Left lobe of liver (tissue), 2 donors: ENCODE results near the gene RBBP9. TPM values are rescaled to one million over a fixed set of nuclear protein-coding genes. Genes with fewer than 3 reads are reported as not detected.
A peak's percentile ranks its signal among the peaks of the same experiment; 100 is the strongest.
"Not testable (repeated sequence)": the region's sequence is repeated elsewhere in the genome, so short reads cannot be mapped to it uniquely, and the experiment has no call there.

Experiments used
- ATAC-seq: fragments of 200-7000 bp; cut with Tn5 transposase; one replicate; pipeline ENCODE4 v1.9.1; 2020; ENCODE audit warnings: mild to moderate bottlenecking, moderate library complexity
- DNase-seq: peaks from one replicate; pipeline ENCODE4 v3.0.0-alpha.2; 2020; ENCODE audit warnings: low spot score
- total RNA-seq: library from RNA; stranded (reverse); gene quantifications from one replicate; pipeline ENCODE4 v1.2.1, GENCODE V29; 2021
- donor health status: DM: no; HTN: no; CAD: no; lungs with moderate emphysema.
- donor health status: DM: no; HTN: yes; CAD: no.

RBBP9 gene
- total RNA-seq = 15.3 TPM

DNA sequence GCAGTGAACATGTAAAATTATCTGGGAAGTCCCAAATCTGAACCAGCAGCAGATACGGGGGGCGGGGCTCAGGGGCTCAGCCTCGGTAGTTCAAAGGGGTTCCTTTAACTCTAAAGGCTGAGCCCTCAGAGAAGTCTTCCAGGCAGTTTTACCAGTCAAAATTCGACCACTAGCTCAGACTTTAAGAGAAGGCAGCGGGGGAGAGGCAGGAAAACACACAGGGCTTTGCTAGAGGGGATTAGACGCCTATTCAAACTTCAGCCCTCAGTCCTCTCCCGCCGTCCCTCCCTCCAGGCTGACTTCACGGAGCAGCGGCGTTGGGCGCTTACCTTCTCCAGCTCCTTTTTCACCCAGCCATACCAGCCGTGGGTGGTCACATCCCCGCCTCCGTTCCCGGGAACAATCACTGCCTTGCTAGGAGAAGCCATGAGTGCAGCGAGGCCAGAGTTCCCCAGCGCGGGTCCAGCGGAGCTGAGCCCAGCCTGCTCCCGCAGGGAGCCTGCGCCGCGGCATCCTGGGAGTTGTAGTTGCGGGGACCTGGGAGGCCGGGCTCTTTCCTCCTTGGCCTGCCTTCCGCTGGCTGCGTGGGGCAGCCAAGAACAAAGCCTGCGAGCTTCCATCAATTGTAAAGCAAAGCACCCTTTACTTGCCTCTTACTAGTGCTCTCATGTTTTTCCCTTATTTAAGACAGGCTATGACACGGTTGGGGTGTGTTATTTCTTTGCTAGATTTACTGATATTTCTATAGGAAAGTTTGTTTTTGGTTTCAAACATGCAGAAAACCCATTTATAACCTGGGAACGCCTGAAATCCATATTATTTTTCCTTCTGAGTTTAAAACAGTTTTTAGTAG, at the start of gene RBBP9:
Gene RBBP9, minus strand, starts transcription at position 486 of the 853 bp plus-strand sequence. Its CDS starts 58 bp downstream, at position 428.
- ATAC-seq (peak; percentile 99), DNase-seq (peak; percentile 91)

DNA sequence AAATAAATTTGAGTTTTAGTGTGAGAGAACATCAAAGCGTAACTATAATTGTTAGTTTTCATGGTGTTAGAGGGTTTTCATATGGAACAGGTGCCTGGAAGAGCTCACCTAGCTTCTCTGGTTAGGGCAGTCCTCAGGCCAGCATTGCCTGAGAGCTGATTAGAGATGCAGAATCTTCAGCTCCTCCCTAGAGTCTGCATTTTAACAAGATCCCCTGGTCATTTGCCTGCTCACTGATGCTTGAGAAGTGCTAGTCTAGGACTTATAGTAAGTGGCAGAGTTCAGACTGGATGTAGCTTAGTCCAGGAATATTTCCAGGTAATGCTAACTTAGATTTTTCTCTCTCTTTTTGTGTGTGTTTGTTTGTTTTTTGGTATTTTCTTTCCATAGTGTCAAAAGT, 48.5 kb upstream of the RBBP9 start:
- no peak for ATAC-seq
- no peak for DNase-seq

DNA sequence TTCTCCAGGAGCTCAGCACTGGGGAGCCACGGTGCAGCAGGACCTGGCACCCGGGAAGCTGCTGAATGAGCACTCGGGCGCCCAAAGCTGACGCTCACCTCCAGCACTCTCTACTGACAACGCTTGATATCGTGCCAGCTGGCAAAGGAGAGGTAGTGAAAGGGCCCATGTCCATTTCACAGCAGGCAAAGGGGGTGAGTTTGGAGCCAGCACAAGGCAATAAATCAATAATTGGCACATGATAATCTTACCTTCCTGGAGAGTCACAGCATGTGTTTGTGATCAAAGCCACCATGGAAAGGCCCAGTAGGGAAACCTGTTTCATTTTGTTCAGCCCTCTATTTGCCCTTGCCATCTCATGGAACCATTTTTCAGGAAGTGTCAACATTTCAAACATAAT, 46.9 kb upstream of the RBBP9 start:
- DNase-seq = peak; percentile 96
- ATAC-seq = peak; percentile 96

DNA sequence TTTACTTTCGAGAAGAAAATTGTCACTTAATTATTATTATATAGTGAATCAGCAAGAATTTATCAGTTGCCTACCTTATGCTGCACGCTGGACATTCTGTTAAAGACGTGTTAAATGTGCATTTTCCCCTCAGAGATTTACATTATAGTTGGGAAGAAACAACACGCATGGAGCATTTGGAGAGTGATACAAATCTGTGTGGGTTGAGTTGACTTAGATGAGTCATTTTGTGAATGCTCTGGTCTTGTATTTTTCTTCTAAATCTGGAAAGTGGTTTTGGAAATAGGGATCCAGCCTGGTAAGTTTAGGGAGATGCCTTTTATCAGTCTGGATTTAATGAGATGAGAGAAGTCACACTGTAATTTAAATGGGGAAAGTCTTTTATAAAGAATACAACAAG, 46.2 kb upstream of the RBBP9 start:
- no peak for DNase-seq
- ATAC-seq = no peak

DNA sequence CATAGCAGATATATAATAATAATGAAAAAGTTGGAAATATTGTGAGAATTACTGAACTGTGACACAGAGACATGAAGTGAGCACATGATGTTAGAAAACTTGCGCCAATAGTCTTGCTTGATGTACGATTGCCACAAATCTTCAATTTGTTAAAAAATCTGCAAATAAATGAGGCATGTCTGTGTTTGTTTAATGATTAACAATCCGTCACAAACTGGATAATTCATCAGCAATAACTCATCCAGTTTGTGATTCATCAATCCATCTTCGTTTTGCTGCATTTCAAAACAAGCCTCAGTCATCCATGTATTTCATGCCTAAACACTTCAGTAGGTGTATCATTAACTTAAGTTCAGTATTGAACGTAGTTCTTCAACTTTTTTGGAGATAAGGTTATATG, 44.7 kb upstream of the RBBP9 start:
- ATAC-seq = no peak

DNA sequence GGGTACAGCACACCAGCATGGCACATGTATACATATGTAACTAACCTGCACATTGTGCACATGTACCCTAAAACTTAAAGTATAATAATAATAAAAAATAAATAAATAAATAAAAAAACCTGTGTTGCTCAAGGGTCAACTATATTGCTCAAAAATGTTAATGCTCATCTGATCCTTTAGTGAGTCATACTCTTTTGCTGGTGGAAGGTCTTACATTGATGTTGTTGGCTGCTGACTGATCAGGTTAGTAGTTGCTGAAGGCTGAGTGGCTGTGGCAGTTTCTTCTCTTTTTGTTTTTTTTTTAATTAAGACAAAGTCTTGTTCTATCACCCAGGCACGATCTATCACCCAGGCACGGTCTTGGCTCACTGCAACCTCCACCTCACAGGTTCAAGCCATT, 40.6 kb upstream of the RBBP9 start:
- DNase-seq = no peak
- ATAC-seq = no peak

More for the DNA sequence above, 44.7 kb upstream of the RBBP9 start:
- no peak for DNase-seq

DNA sequence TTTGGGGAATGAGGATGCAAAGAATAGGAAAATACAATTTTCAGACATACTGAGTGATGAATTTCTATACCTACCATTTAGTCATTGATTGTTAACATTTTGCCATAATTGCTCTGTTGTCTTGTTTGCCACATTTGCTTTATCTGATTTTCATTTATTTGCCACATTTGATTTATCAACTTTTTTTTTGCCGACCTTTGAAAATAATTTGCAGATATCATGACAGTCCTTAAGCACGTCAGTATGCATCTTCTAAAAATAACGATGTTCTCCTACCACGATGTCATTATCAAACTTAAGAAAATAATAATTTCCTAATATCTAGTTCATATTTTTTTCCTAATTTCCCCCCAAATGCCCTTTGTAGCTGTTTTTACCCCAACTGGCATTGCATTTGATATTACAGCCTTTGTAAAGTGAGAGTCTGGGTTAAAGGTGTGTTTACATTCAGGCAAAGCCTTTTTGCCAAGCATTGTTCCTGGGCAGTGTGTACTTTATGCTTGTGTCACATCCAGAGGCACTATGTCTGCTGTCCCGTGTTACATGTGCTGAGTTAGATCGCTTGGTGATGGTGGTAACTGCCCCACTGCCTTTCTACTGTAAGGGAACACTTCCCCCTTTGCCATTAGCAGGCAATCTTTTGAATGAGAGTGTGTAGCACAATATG, 37.1 kb upstream of the RBBP9 start:
- DNase-seq = peak; percentile 61
- peak; percentile 98 for ATAC-seq

DNA sequence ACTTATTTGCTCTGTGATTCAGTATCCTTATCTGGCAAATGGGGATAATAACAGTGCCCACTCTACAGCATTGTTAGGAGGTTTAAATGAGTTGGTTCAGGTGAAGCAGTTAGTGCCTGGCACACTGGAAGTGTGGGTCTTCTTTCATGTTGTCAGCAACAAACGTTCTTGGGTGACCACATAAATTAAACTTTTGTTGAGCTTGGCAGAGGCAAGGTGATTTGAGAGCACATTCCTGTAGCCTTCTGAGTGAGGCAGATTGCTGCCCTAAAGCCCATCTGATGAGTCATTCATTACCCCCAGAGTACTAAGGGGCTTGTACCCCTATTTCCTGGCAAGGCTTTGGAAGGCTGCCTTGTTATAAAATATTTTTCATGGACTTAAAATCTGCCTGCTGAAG, 36.5 kb upstream of the RBBP9 start:
- DNase-seq (no peak), ATAC-seq (no peak)

DNA sequence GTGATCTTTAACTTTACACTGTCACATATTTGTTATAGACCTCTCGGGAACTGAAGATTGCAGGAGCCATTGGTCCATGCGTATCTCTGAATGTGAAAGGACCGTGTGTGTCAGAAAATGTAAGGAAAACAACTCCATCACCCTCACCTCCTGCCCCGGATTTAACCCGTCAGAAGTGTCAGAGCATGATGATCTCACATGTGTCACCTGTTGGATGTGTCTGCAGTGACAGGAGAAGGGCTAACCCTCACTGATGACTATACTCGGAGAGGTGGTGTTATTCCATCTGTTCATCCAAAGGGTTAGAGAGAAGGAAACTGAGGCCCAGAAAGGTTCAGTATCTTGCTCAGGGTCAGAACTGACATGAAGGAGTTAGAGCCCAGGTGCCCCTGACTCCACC, 35.6 kb upstream of the RBBP9 start:
- DNase-seq (no peak), ATAC-seq (no peak)

DNA sequence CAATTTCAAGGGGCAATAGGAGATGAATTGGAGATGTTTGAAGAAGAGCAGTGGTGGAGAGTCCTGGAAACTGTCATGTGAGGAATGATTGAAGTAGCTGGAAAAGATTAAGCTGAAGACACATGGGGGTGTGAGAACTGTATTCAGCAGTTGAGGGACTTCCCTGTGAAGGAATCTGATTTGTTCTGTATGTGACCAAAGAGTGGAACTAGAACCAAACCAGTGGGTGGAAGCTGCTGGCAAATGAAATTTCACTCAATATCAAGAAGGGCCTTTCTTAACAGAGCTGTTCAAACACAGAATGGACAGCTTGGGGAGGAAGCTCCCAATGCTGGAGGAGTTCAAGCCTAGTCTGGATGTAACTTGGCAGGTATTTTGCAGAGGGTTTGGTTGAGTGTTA, 32.0 kb upstream of the RBBP9 start:
- ATAC-seq (no peak), DNase-seq (no peak)

DNA sequence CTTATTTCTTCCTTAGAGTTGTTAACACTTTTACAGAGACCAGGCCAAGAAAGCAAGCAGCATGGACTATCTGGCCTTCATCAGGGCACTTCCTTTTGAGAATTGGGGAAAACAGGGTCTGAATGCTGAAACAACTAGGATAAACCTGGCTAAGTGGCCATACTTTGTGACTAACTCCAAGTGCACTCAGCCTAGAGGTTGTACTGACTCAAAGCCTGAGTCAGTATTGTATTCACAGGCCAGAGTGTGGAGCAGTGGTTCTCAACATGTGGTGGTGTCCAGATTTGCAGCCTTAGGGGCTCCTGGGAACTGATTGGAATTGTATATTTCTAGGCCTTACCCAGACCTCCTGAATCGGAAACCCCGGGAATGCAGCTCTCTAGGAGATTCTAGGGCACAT, 30.8 kb upstream of the RBBP9 start:
- ATAC-seq = no peak
- no peak for DNase-seq

DNA sequence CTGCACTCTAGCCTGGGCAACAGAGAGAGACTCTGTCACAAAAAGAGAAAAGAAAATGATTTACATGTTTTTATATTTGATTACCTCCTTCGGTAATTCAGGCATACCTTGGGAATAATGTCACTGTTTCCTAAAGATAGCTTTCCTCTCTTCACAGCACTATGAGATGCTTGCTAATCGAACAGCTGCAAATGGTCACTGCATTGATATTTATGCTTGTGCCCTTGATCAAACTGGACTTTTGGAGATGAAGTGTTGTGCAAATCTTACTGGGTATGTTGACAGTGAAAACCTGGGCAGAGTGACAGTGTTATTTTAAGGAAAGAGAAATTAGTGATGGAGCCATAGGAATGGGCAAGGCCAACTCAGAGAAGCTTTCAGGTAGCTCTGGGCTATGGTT, 30.3 kb upstream of the RBBP9 start:
- DNase-seq (no peak), ATAC-seq (no peak)

DNA sequence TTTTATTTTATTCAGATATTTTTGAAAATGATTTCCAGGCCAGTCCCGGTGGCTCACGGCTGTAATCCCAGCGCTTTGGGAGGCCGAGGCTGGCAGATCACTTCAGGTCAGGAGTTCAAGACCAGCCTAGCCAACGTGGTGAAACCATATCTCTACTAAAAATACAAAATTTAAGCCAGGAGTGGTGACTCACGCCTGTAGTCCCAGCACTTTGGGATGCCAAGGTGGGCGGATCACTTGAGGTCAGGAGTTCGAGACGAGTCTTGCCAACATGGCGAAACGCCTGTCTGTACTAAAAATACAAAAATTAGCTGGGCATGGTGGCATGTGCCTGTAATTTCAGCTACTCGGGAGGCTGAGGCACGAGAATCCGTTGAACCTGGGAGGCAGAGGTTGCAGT, 29.7 kb upstream of the RBBP9 start:
- ATAC-seq, DNase-seq: not testable (repeated sequence)

DNA sequence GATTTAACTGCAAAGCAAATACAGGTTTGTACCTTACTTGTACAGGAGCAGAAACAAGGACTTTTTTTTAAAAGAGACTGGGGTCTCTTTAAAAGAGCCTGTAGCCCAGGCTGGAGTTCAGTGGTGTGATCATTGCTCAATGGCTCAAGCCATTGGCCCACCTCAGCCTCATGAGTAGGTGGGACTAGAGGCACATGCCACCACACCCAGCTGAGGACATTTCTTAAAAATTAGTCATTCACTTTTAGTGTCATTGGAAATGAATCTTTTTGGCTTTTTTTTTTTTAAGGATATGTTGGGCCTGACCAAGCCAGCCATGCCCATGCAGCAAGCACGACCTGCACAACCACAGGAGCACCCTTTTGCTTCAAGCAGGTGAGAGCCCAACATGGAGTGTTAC, 27.6 kb upstream of the RBBP9 start:
- DNase-seq = no peak
- ATAC-seq = no peak

DNA sequence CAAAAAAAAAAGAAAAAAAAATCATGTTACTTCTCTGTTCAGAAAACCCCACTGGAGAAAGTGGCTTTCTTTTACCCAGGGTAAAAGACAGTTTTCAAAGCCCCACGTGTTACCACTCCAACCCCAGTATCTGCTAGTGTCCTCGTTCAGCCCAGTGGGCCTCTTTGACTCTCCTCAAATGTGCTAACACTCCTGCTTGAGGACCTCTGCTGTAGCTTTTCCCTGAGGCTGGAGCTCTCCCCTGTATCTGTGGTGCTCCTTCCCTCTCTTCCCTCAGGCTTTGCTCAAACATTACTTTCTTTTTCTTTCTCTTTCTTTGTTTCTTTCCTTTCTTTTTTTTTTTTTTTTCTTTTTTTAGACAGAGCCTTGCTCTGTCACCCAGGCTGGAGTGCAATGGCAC, 26.0 kb upstream of the RBBP9 start:
- DNase-seq = no peak
- ATAC-seq = no peak

DNA sequence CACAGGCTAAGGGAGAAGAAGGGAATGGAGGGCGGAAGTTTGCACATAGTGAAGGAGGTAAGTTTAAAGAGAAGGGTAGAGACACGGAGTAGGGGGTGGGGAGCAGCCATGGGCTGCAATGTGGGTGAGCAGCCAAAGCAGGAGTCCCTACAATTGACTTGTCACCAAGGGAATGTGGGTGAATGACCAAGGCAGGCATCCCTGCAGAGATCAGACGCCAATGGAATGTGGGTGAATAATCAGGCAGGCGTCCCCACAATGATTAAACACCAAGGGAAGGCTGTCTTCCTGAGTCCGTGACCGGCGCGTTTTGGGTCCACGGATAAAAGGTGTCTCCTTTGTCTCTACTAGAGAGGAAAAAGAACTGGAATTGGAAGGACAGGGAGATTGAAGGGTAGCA, 25.0 kb upstream of the RBBP9 start:
- DNase-seq, ATAC-seq: not testable (repeated sequence)

DNA sequence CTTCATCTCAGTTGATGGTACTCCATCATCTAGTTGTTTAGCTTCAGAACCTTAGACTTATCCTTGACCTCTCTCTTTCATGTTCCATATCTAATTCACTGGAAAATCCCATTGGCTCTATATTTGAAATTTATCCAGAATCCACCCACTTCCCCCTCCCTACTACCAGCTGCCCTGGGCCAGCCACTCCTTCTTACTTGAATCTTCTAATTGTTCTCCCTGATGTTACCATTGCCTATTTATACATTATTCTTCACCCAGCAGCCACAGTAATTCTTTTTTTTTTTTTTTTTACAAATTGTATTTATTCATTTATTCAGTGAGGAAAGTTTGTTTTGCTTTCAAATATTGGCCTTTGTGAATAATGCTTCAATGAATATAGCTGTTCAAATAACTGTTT, 18.9 kb upstream of the RBBP9 start:
- DNase-seq = no peak
- no peak for ATAC-seq

DNA sequence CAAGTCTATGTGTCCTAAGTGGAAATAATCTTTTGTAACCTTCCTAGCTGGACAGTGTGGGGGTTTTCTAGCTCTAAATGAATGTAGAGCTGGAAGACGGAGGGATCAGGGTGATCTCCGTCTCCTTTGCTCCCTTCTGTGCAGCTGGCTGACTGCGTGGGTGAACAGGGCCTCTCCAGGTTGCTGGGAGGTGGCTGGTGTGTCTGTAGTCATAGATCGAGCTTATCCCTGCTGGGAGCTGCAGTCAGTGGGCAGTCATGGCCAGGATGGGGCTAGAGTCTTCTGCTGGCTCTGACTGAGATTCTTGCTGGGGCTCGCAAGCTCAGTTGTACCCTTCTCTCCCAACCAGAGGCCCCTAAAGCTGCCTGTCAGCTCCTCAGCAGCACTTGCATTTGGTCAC, 17.1 kb upstream of the RBBP9 start:
- DNase-seq (no peak), ATAC-seq (no peak)

DNA sequence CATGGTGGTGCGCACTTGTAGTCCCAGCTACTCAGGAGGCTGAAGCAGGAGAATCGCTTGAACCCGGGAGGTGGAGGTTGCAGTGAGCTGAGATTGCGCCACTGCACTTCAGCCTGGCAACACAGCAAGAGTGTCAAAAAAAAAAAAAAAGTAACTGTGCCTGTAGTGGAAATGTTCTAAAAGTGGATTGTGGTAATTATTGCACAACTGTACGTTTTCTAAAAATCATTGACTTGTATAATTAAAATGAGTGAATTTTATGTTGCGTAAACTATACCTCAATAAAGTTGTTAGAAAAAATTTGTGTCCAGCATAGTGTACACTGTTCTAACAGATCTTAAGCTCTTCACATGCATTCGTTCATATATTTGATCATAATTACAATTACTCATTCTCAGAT, 16.2 kb upstream of the RBBP9 start:
- DNase-seq (no peak), ATAC-seq (no peak)

DNA sequence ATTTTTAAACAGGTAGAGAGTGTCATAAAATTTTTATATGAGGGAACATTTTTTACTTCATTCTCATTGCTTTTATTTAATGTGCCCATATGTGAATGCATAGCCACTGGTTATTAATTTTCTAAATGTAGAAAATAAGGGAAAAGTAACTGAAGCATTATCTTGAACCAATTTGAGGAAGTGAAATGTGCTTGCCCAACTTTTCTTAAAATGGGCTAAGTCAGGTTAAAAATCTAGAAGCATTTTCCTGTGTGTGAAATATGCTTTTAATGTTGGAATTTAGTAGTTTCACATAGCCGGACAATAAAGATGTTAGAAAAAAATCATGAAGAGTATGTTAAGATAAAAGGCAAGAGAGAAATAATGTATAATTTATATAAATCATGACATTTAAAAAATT, 14.5 kb upstream of the RBBP9 start:
- ATAC-seq (no peak), DNase-seq (no peak)

DNA sequence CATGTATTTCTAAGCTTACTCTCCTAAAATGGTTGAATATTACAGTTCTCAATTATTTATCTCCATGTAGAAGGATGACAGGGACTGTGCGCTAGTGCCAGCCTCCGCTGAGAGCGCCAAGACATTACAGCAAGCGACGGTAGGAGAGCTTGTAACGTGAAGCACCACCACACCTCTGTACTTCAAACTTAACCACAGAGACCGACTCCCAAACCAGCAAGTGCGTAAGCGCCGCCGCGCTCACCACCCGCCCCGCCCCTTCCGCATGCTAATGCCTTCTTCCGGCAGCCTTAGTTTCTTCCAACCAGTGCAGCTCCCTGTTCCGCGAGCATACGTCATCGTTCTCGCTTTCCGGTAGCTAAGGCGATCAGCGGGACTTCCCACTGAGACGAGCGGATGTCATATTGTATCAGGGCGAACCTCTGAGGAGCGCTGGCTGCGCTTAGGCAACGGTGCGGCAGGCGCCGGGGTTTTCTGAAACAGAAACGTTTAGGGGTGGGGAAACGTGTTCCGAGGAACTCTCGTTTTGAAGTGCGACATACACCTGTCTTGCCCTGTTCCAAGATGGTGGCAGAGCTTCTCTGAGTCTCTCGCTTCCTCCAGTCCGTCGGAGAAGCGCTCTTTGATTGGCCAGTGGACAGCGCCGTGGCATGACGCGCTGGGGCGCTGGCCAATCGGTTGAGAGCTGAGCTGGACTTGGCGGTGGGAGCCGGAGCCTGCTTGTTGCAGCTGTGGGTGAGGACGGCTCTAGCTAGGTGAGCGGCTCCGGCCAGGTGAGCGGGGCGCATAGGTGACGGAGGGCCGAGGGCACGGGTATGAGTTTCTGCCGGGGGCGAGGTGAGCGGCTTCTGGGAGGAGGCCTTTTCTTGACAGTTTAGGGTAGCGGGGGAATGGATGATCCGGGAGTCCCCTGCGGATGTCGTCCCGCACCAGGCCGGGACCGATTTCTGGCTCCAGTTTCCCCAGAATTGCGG, 10.5 kb upstream of the RBBP9 start, which contains the start of gene SEC23B:
Gene SEC23B, plus strand, starts transcription at position 723 of the 974 bp plus-strand sequence. CDS start 2,896 bp downstream, outside the sequence.
- DNase-seq = peak; percentile 97
- peak; percentile 95 for ATAC-seq
